Measurements from ENCODE around the gene NET1.
A peak's percentile ranks its signal among the peaks of the same experiment; 100 is the strongest.
"Not testable (repeated sequence)": the region's sequence is repeated elsewhere in the genome, so short reads cannot be mapped to it uniquely, and the experiment has no call there.

NET1 gene

GRCh38 chr10:5466451-5467206, 54.3 kb downstream of the NET1 start:
- no peak for TF ChIP-seq CTCF (conservative IDR thresholded peaks at IDR 0.05)
- H3K27ac ChIP-seq = peak overlapping the region; percentile 91

- peak overlapping the region; percentile 91 for H3K27ac ChIP-seq
Observed at GRCh38 chr10:5467207-5467535, 54.8 kb downstream of the NET1 start.

GRCh38 chr10:5467634-5468255, 55.4 kb downstream of the NET1 start:
- no peak for TF ChIP-seq CTCF (conservative IDR thresholded peaks at IDR 0.05)
- H3K27ac ChIP-seq = peak overlapping the region; percentile 91

More at GRCh38 chr10:5467207-5467535, 54.8 kb downstream of the NET1 start:
- TF ChIP-seq CTCF (conservative IDR thresholded peaks at IDR 0.05) = no peak

GRCh38 chr10:5468262-5469106, 56.1 kb downstream of the NET1 start:
- peak overlapping the region; percentile 91 for H3K27ac ChIP-seq
- no peak for TF ChIP-seq CTCF (conservative IDR thresholded peaks at IDR 0.05)

GRCh38 chr10:5469353-5470061, 57.1 kb downstream of the NET1 start:
- H3K27ac ChIP-seq = no peak overlapping the region
- no peak for TF ChIP-seq CTCF (conservative IDR thresholded peaks at IDR 0.05)

- no peak overlapping the region for H3K27ac ChIP-seq
- no peak for TF ChIP-seq CTCF (conservative IDR thresholded peaks at IDR 0.05)
Observed at GRCh38 chr10:5470062-5470751, 57.9 kb downstream of the NET1 start.

GRCh38 chr10:5474642-5475041, 62.3 kb downstream of the NET1 start:
- not testable (repeated sequence) for H3K27ac ChIP-seq

- not testable (repeated sequence) for H3K27ac ChIP-seq
Observed at GRCh38 chr10:5475088-5475487, 62.7 kb downstream of the NET1 start.

GRCh38 chr10:5475974-5476807, 63.8 kb downstream of the NET1 start:
- H3K27ac ChIP-seq = not testable (repeated sequence)

Data from VCaP (cell line).